ENCODE results near the gene SMYD5.

Gene SMYD5

GRCh38 chr2:73268366-73268829 lies 54.4 kb downstream of the SMYD5 start:
- Histone ChIP-seq H3K9me3 (ENCODE audit: control insufficient read depth in 2 of 2, low read length in 2 of 2) (no peaks in the 10 kb centered on the region), H3K9ac (ENCODE audit: low read length in 2 of 2) (no peak overlapping the region), H3K27me3 (ENCODE audit: control insufficient read depth in 1 of 2, insufficient read depth in 2 of 2, low read length in 2 of 2) (peaks cover 27 to 41% of the 10 kb centered on the region in 2 donors), H3K27ac (ENCODE audit: low read length) (no peak overlapping the region), H3K36me3 (ENCODE audit: control insufficient read depth in 2 of 2, insufficient read depth in 2 of 2, low read length in 2 of 2) (no peaks in the 10 kb centered on the region), H3K4me1 (ENCODE audit: control insufficient read depth, insufficient read depth, low read length) (peaks cover 9% of the 10 kb centered on the region), H3K4me3 (ENCODE audit: low read length in 2 of 2) (peak overlapping the region in 1 of 2 donors; percentile 47)

GRCh38 chr2:73268830-73269685 lies 55.0 kb downstream of the SMYD5 start:
- peaks cover 27 to 41% of the 10 kb centered on the region in 2 donors for H3K27me3 ChIP-seq (ENCODE audit: control insufficient read depth in 1 of 2, insufficient read depth in 2 of 2, low read length in 2 of 2)
- peak overlapping the region in 1 of 2 donors; percentile 47 for H3K4me3 ChIP-seq (ENCODE audit: low read length in 2 of 2)
- H3K27ac ChIP-seq (ENCODE audit: low read length): no peak overlapping the region
- no peaks in the 10 kb centered on the region for H3K36me3 ChIP-seq (ENCODE audit: control insufficient read depth in 2 of 2, insufficient read depth in 2 of 2, low read length in 2 of 2)
- H3K9ac ChIP-seq (ENCODE audit: low read length in 2 of 2): no peak overlapping the region
- peaks cover 9% of the 10 kb centered on the region for H3K4me1 ChIP-seq (ENCODE audit: control insufficient read depth, insufficient read depth, low read length)
- peaks cover 0 to 3% of the 10 kb centered on the region in 2 donors for H3K9me3 ChIP-seq (ENCODE audit: control insufficient read depth in 2 of 2, low read length in 2 of 2)

GRCh38 chr2:73269686-73270465 lies 55.8 kb downstream of the SMYD5 start:
- Histone ChIP-seq H3K27ac (ENCODE audit: low read length) (no peak overlapping the region), H3K4me3 (ENCODE audit: low read length in 2 of 2) (no peak overlapping the region), H3K9ac (ENCODE audit: low read length in 2 of 2) (no peak overlapping the region), H3K9me3 (ENCODE audit: control insufficient read depth in 2 of 2, low read length in 2 of 2) (peaks cover 0 to 3% of the 10 kb centered on the region in 2 donors), H3K27me3 (ENCODE audit: control insufficient read depth in 1 of 2, insufficient read depth in 2 of 2, low read length in 2 of 2) (peaks cover 27 to 41% of the 10 kb centered on the region in 2 donors), H3K4me1 (ENCODE audit: control insufficient read depth, insufficient read depth, low read length) (peaks cover 9% of the 10 kb centered on the region), H3K36me3 (ENCODE audit: control insufficient read depth in 2 of 2, insufficient read depth in 2 of 2, low read length in 2 of 2) (no peaks in the 10 kb centered on the region)

GRCh38 chr2:73272270-73272669 lies 58.2 kb downstream of the SMYD5 start:
- H3K4me3 ChIP-seq (ENCODE audit: low read length in 2 of 2): no peak overlapping the region
- H3K4me1 ChIP-seq (ENCODE audit: control insufficient read depth, insufficient read depth, low read length): peaks cover 9% of the 10 kb centered on the region
- H3K27ac ChIP-seq (ENCODE audit: low read length): no peak overlapping the region
- peaks cover 0 to 3% of the 10 kb centered on the region in 2 donors for H3K9me3 ChIP-seq (ENCODE audit: control insufficient read depth in 2 of 2, low read length in 2 of 2)
- peaks cover 17 to 32% of the 10 kb centered on the region in 2 donors for H3K27me3 ChIP-seq (ENCODE audit: control insufficient read depth in 1 of 2, insufficient read depth in 2 of 2, low read length in 2 of 2)
- no peak overlapping the region for H3K9ac ChIP-seq (ENCODE audit: low read length in 2 of 2)
- H3K36me3 ChIP-seq (ENCODE audit: control insufficient read depth in 2 of 2, insufficient read depth in 2 of 2, low read length in 2 of 2): no peaks in the 10 kb centered on the region

All from stomach smooth muscle (tissue), 2 donors.